Vagina (tissue), 2 donors: ENCODE measurements around the gene CORO2B.

Experiments
- CTCF ChIP-seq, 3 experiments: fragments of 450-650 bp in 2 of 3; fragments of 200-600 bp in 1 of 3; sonication (generic) in 1 of 3; IDR thresholded peaks; one replicate each; pipeline ENCODE4 v1.5.1; 2017 to 2019; ENCODE audit warnings: antibody characterized with exemption in 3 of 3, mild to moderate bottlenecking in 2 of 3, moderate library complexity in 2 of 3
- POLR2A ChIP-seq, 2 donors: fragments of 450-650 bp; IDR thresholded peaks; one replicate each; pipeline ENCODE4 v1.6.1; 2017; ENCODE audit warnings: antibody characterized with exemption in 2 of 2, mild to moderate bottlenecking in 2 of 2, moderate library complexity in 2 of 2

GRCh38 chr15:68634122-68634482 lies 55.3 kb downstream of the CORO2B start:
- no peak for TF ChIP-seq CTCF (IDR thresholded peaks at IDR 0.05)
- TF ChIP-seq POLR2A (IDR thresholded peaks at IDR 0.05): no peak
